RWPE2 (cell line): ENCODE data around the gene FOXK2.

ENCODE experiments used
- ATAC-seq: fragments of 200-7000 bp; cut with Tn5 transposase; 3 replicates; pipeline ENCODE4 v1.9.1; 2021; ENCODE audit warnings: low read depth
- DNase-seq: peaks from one replicate; pipeline ENCODE4 v3.0.0-alpha.2; 2020; ENCODE audit warnings: low spot score
- H3K27ac ChIP-seq: fragments of 450-650 bp; 2 replicates; pipeline ENCODE4 v1.5.1; 2017; ENCODE audit warnings: mild to moderate bottlenecking; ENCODE audit not compliant: poor library complexity, severe bottlenecking
- H3K27me3 ChIP-seq: fragments of 250-450 bp; sonication (Bioruptor Pico); 2 replicates; pipeline ENCODE4 v1.5.1; 2021; ENCODE audit warnings: mild to moderate bottlenecking, moderate library complexity; ENCODE audit not compliant: insufficient read depth, poor library complexity, severe bottlenecking
- H3K36me3 ChIP-seq: fragments of 250-450 bp; sonication (Bioruptor Pico); 2 replicates; pipeline ENCODE4 v1.5.1; 2020; ENCODE audit warnings: low read depth, mild to moderate bottlenecking, moderate library complexity
- H3K4me1 ChIP-seq: fragments of 250-450 bp; sonication (Bioruptor Pico); 2 replicates; pipeline ENCODE4 v1.5.1; 2021; ENCODE audit warnings: mild to moderate bottlenecking, moderate library complexity; ENCODE audit not compliant: insufficient read depth, poor library complexity, severe bottlenecking
- H3K4me3 ChIP-seq: fragments of 250-450 bp; sonication (Bioruptor Pico); 2 replicates; pipeline ENCODE4 v1.5.1; 2021; ENCODE audit warnings: mild to moderate bottlenecking, moderate library complexity; ENCODE audit not compliant: severe bottlenecking
- H3K9me3 ChIP-seq: fragments of 250-450 bp; sonication (Bioruptor Pico); 2 replicates; pipeline ENCODE4 v1.5.1; 2021; ENCODE audit warnings: mild to moderate bottlenecking, moderate library complexity; ENCODE audit not compliant: severe bottlenecking
- CTCF ChIP-seq: fragments of 450-650 bp; IDR thresholded peaks from one replicate; pipeline ENCODE4 v1.5.1; 2017; ENCODE audit warnings: mild to moderate bottlenecking, moderate library complexity; ENCODE audit not compliant: poor library complexity, severe bottlenecking

The FOXK2 gene

GRCh38 chr17:82524540-82524939 is 5.0 kb downstream of the FOXK2 start:
- Histone ChIP-seq H3K4me3 (no peak overlapping the region), H3K4me1 (peaks cover 30% of the 10 kb centered on the region)
- no peak for ATAC-seq

GRCh38 chr17:82525712-82526111 is 6.2 kb downstream of the FOXK2 start:
- no peaks in the 10 kb centered on the region for H3K9me3 ChIP-seq
- no peak overlapping the region for H3K27ac ChIP-seq
- no peak for TF ChIP-seq CTCF
- no peak overlapping the region for H3K4me3 ChIP-seq
- H3K4me1 ChIP-seq, result peaks cover 40% of the 10 kb centered on the region
- DNase-seq (no peak), ATAC-seq (no peak)
- H3K27me3 ChIP-seq, result no peaks in the 10 kb centered on the region
- peaks cover 41% of the 10 kb centered on the region for H3K36me3 ChIP-seq

More at GRCh38 chr17:82524540-82524939, 5.0 kb downstream of the FOXK2 start:
- no peak for DNase-seq
- Histone ChIP-seq H3K36me3 (peaks cover 41% of the 10 kb centered on the region), H3K9me3 (no peaks in the 10 kb centered on the region), H3K27me3 (no peaks in the 10 kb centered on the region), H3K27ac (peak overlapping the region; percentile 3)
- no peak for TF ChIP-seq CTCF

GRCh38 chr17:82527898-82528297 is 8.4 kb downstream of the FOXK2 start:
- no peak for TF ChIP-seq CTCF

GRCh38 chr17:82528484-82529265 is 9.1 kb downstream of the FOXK2 start:
- Histone ChIP-seq H3K27me3 (no peaks in the 10 kb centered on the region), H3K36me3 (peaks cover 19% of the 10 kb centered on the region), H3K4me1 (peaks cover 52% of the 10 kb centered on the region), H3K9me3 (no peaks in the 10 kb centered on the region), H3K27ac (peak overlapping the region; percentile 87), H3K4me3 (no peak overlapping the region)
- DNase-seq (peak; percentile 81), ATAC-seq (peak; percentile 82)
- TF ChIP-seq CTCF, result peak; percentile 94

More at GRCh38 chr17:82527898-82528297, 8.4 kb downstream of the FOXK2 start:
- Histone ChIP-seq H3K27me3 (no peaks in the 10 kb centered on the region), H3K27ac (peak overlapping the region; percentile 87), H3K4me1 (peaks cover 46% of the 10 kb centered on the region), H3K4me3 (no peak overlapping the region), H3K36me3 (peaks cover 27% of the 10 kb centered on the region), H3K9me3 (no peaks in the 10 kb centered on the region)
- DNase-seq, result no peak
- ATAC-seq, result no peak

GRCh38 chr17:82529914-82530300 is 10.4 kb downstream of the FOXK2 start:
- Histone ChIP-seq H3K4me1 (peaks cover 65% of the 10 kb centered on the region), H3K9me3 (no peaks in the 10 kb centered on the region), H3K27ac (peak overlapping the region; percentile 87), H3K27me3 (no peaks in the 10 kb centered on the region), H3K4me3 (no peak overlapping the region), H3K36me3 (peaks cover 14% of the 10 kb centered on the region)
- DNase-seq (no peak), ATAC-seq (no peak)
- TF ChIP-seq CTCF, result no peak
